Anterior cingulate cortex (tissue), 58 donors: ENCODE measurements around the gene FZD1.

Source experiments
- DNase-seq, 58 donors: peaks; one replicate each; lab custom pipeline; 2025; lab: John Stamatoyannopoulos, UW

Gene FZD1

GRCh38 chr7:91263384-91264045 is 718 bp upstream of the FZD1 start:
- DNase-seq: peak in 24 of 58 donors; percentile 11 to 62 (median 28)

GRCh38 chr7:91264924-91265681 is 870 bp downstream of the FZD1 start:
- peak in 32 of 58 donors; percentile 4 to 60 (median 34) for DNase-seq

DNA sequence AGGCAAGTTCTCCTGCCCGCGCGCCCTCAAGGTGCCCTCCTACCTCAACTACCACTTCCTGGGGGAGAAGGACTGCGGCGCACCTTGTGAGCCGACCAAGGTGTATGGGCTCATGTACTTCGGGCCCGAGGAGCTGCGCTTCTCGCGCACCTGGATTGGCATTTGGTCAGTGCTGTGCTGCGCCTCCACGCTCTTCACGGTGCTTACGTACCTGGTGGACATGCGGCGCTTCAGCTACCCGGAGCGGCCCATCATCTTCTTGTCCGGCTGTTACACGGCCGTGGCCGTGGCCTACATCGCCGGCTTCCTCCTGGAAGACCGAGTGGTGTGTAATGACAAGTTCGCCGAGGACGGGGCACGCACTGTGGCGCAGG is 1.4 kb downstream of the FZD1 start:
- peak in 4 of 58 donors; percentile 6 to 47 (median 14) for DNase-seq

DNA sequence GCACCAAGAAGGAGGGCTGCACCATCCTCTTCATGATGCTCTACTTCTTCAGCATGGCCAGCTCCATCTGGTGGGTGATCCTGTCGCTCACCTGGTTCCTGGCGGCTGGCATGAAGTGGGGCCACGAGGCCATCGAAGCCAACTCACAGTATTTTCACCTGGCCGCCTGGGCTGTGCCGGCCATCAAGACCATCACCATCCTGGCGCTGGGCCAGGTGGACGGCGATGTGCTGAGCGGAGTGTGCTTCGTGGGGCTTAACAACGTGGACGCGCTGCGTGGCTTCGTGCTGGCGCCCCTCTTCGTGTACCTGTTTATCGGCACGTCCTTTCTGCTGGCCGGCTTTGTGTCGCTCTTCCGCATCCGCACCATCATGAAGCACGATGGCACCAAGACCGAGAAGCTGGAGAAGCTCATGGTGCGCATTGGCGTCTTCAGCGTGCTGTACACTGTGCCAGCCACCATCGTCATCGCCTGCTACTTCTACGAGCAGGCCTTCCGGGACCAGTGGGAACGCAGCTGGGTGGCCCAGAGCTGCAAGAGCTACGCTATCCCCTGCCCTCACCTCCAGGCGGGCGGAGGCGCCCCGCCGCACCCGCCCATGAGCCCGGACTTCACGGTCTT is 1.9 kb downstream of the FZD1 start:
- DNase-seq: peak in 1 of 58 donors; percentile 9

DNA sequence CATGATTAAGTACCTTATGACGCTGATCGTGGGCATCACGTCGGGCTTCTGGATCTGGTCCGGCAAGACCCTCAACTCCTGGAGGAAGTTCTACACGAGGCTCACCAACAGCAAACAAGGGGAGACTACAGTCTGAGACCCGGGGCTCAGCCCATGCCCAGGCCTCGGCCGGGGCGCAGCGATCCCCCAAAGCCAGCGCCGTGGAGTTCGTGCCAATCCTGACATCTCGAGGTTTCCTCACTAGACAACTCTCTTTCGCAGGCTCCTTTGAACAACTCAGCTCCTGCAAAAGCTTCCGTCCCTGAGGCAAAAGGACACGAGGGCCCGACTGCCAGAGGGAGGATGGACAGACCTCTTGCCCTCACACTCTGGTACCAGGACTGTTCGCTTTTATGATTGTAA is 2.5 kb downstream of the FZD1 start:
- DNase-seq: peak in 1 of 58 donors; percentile 6

DNA sequence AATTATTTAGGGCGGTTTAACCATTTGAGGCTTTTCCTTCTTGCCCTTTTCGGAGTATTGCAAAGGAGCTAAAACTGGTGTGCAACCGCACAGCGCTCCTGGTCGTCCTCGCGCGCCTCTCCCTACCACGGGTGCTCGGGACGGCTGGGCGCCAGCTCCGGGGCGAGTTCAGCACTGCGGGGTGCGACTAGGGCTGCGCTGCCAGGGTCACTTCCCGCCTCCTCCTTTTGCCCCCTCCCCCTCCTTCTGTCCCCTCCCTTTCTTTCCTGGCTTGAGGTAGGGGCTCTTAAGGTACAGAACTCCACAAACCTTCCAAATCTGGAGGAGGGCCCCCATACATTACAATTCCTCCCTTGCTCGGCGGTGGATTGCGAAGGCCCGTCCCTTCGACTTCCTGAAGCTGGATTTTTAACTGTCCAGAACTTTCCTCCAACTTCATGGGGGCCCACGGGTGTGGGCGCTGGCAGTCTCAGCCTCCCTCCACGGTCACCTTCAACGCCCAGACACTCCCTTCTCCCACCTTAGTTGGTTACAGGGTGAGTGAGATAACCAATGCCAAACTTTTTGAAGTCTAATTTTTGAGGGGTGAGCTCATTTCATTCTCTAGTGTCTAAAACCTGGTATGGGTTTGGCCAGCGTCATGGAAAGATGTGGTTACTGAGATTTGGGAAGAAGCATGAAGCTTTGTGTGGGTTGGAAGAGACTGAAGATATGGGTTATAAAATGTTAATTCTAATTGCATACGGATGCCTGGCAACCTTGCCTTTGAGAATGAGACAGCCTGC is 3.1 kb downstream of the FZD1 start:
- peak in 1 of 58 donors; percentile 3 for DNase-seq

DNA sequence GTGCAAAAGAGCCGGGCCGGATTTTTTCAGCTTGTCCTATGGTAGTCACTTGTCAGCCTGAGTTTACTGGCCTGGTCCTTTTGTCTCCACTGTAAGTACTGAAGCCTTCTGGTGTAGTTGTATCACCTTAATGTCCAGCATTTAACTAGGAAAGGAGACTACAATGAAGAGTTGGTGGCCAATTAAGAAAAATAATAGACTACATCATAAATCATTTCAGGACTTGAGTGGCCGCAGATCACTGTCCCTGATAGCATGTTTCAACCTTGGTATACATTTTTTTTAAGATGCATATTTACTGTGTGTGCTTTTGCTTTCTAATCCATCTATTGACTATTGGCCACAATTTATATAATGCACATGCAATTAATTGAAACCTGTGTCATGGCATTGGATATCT is 6.1 kb downstream of the FZD1 start:
- no peak for DNase-seq

DNA sequence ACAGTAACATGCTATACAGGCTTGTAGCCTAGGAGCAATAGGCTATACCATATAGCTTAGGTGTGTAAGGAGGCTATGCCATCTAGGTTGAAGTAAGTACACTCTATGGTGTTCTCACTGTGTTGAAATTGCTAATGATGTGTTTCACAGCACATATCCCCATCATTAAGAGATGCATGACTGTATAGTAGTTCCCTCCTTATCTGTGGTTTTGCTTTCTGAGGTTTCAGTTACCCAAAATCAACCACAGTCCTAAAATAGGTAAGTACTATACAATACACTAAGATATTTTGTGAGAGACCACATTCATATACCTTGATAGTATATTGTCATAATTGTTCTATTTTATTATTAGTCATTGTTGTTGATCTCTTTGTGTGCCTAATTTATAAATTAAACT is 12.7 kb downstream of the FZD1 start:
- no peak for DNase-seq

DNA sequence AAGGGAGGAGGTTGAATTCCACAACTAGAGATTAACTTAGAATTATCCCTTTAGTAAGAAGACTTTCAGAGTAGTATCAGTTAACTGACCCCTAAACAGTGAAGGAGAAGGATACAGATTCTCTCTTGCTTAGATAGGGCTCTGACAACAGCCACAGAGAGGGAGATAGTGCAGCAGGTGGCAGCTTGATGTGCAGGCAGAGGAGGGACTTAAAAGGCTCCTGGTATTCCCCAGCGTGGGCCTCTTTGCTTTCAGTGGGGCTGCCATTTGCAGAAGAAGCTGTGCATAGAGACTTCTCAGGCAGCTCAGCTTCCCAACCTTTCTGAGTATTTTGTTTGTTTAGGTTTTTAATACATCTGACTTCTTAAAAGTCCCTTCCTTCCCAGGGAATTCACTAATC is 16.0 kb downstream of the FZD1 start:
- DNase-seq: no peak

GRCh38 chr7:91280604-91281003 is 16.4 kb downstream of the FZD1 start:
- DNase-seq: no peak

GRCh38 chr7:91285696-91286355 is 21.6 kb downstream of the FZD1 start:
- DNase-seq: no peak

DNA sequence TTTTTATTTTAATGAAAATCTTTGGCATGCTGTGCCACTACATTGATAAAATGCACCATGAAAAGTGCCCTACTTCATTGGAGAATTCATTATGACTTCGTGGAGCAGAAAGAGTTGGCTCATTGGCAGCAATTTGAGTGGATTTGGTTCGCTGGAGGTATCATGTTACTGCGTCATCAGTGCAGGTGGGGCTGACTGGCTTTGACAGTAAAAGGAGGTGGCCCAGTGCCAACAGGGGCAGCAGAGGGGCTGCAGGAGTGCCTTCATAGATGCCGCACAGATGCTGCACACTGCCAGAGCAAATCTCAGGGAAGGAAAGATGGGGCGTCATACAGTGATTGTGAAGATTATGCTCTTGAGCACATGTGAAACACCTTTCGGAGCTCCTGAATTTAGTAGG is 22.2 kb downstream of the FZD1 start:
- DNase-seq: no peak

- peak in 1 of 58 donors; percentile 16 for DNase-seq
Observed at GRCh38 chr7:91287371-91288084, 23.3 kb downstream of the FZD1 start.

GRCh38 chr7:91288208-91288824 is 24.1 kb downstream of the FZD1 start:
- peak in 9 of 58 donors; percentile 1 to 50 (median 18) for DNase-seq

DNA sequence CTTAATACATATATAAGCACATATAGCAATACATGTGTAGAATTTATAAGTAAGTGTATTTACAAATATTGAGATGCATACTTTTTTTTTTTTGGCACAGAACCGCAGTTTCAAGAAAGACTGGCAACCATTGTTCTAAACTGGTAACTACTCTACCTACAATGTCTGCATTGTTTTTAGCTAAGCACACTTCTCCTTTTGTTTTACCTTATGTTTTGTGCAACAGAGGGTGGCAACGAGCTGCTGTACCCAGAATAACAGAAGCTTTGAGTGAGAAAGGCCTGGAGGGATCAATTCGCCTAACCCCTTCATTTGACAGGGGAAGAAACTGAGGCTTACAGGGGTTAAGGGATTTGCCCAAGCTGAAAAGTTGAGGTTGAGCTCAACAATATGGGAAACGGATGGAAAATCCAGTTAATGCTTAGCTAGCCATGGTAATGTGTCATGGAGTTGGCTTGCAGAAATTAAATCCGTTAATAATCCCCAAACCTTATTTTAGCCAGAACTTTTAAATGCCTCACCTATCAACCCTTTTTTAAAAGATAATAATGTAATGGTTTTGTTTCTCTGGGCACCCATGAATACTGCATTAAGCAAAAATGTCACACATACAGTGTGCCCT is 25.5 kb downstream of the FZD1 start:
- no peak for DNase-seq

DNA sequence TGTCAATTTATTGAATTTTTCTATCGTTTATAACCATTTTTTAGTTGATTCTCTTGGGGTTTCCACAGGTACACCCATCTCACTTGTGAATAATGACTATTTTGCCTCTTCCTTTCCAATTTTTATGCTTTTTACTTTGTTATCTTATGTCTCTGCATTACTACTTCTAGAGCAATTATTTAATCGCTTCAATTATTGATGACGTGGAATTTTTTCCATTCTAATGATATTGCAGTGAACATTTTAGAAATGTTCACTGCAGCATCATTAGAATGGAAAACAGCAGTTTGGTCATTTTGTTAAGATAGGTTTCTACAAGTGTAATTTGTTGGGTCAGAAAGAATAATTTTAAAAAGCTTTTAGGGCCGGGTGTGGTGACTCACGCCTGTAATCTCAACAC is 27.1 kb downstream of the FZD1 start:
- no peak for DNase-seq

DNA sequence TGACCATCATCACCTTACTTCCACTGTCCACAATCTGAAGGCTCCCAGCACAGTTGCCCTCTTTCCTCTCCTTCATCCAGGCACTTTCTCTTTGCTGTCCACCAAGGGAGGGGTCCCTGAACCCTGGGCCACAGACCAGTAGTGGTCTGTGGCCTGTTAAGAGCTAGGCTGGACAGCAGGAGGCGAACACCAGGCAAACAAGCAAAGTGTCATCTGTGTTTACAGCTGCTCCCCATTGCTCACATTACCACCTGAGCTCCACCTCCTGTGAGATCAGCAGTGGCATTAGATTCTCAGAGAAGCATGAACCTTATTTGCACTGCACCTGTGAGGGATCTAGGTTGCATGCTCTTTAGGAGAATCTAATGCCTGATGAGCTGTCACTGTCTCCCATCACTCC is 27.7 kb downstream of the FZD1 start:
- DNase-seq: no peak

DNA sequence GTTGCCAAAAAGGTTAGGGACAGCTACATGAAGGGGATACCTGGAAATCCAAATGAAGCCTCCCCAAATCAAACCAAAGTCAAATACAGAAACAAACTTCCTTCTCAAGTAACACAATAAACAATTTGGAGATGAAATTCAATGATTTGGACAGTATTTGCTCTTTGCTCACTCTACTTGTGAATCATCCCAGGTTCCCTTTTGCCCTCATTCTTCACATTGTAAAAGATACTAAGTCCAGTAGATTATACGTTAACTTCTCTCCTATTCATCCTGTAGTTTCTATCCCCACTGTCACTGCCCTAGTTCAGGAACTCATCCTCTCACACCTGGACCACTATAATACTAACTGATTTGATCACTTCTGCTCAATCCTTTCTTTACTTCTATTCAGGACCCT is 28.3 kb downstream of the FZD1 start:
- DNase-seq: no peak

DNA sequence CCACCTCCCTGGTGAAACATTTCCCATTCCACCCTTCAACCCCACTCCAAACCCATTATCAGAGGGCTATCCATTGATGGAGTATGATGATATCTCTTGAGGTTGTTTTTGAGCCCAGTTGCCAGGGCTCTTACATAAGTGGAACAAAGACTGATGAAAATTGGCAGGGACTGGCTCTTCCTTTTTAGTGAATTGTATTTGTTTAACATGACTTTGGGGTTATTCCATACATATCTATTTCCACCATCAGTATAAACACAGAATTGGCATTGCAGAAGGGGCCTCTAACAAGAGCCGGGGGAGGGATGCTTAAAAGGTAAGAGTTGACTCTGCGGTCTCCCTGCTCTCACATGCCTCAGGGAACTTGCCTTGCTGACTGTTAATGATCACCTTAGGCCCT is 28.9 kb downstream of the FZD1 start:
- no peak for DNase-seq
